CD4-positive, alpha-beta T cell treated with Interleukin-6 at 100 ng/mL for 8 hours (primary cell): ENCODE results near the gene KRI1.
A peak's percentile ranks its signal among the peaks of the same experiment; 100 is the strongest.
"Not testable (repeated sequence)": the region's sequence is repeated elsewhere in the genome, so short reads cannot be mapped to it uniquely, and the experiment has no call there.

Experiments used
- DNase-seq: peaks from one replicate; pipeline ENCODE4 v3.0.0-alpha.2; 2020; ENCODE audit warnings: mixed read lengths, low spot score

The KRI1 gene

DNA sequence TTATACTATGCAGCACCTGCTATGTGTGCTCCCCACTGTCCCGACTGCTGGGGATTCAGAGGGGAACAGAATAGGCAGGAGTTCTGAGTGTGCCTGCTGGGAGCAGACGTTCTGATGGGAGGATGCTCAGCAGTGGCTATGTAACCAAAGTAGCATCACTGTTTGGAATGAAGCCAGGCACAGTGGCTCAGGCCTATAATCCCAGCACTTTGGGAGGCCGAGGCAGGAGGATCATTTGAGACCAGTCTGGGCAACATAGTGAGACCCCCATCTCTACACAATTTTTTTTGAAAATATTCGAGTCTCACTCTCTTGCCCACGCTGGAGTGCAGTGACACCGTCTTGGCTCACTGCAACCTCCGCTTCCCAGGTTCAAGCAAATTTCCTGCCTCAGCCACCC is 16.1 kb downstream of the KRI1 start:
- DNase-seq: no peak

DNA sequence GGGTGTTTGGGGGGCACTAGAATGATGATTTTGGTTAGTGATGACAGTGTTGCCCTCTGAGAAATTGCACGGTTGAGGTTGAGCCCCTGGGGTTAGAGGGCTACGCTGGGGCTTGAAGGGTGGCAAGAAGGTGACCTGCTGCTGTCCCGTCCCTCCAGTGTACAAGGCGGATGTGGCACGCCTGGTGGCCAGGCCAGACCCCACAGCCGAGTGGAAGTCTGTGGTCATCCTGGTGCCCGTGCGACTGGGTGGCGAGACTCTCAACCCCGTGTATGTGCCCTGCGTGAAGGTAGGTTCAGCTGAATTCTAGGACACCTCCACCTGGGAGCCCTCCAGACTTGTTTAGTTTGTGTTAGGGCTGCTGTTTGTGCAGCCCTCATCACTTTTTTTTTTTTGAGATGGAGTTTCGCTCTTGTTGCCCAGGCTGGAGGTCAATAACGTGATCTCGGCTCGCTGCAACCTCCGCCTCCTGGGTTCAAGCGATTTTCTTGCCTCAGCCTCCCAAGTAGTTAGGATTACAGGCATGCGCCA is 17.0 kb downstream of the KRI1 start:
- DNase-seq: no peak

DNA sequence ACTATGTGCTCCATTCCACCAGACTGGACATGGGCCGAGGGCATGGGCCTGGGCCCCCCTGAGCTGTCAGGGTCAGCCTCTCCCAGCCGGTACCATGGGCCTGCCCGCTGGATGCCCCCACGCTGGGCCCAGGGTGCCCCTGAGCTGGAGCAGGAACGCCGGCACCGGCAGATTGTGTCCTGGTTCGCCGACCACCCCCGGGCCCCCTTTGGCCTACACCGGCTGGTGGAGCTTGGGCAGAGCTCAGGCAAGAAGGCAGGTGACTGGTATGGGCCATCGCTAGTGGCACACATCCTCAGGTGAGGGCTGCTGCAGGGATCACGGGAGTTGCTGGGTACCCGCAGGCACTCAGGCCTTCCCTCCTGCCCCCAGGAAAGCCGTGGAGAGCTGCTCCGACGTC is 19.0 kb downstream of the KRI1 start:
- DNase-seq: no peak

DNA sequence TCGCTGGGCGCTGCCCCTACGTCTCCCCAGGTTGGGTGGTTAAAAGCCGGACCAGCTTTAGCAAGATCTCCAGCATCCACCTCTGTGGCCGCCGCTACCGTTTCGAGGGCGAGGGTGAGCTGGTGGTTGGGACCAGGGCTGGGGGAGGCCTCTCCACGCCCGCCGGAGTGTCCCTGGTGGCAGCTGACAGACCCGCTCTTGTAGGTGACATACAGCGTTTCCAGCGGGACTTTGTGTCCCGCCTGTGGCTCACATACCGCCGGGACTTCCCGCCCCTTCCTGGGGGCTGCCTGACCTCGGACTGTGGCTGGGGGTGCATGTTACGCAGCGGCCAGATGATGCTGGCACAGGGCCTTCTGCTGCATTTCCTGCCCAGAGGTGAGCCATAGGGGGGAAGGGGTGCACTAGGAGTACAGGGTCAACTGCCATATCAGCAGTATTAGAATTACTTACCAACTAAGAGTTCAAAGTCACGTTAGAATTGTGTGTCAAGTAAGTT is 21.0 kb downstream of the KRI1 start:
- DNase-seq: no peak

DNA sequence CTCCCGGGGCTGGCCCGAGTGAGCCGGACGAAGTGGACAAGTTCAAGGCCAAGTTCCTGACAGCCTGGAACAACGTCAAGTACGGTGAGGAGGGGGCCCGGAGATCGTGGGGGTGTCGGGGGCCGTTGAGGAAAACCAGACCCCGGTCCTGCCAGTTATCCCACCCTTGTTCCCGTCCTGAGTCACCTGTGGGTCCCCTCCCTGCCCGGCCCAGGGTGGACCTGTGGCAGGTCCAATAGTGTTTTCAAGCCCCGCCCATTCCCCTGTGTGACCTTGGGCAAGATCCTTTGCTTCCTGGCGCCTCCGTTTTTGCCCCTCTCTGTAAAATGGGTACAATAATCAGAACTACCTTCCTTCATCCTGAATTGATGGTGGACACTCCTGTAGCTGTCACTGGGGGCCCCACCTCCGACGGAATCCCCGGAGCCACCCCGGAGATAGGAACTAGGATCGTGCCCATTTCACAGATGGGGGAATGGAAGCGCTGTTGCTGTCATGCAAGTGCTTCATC is 21.5 kb downstream of the KRI1 start:
- no peak for DNase-seq

DNA sequence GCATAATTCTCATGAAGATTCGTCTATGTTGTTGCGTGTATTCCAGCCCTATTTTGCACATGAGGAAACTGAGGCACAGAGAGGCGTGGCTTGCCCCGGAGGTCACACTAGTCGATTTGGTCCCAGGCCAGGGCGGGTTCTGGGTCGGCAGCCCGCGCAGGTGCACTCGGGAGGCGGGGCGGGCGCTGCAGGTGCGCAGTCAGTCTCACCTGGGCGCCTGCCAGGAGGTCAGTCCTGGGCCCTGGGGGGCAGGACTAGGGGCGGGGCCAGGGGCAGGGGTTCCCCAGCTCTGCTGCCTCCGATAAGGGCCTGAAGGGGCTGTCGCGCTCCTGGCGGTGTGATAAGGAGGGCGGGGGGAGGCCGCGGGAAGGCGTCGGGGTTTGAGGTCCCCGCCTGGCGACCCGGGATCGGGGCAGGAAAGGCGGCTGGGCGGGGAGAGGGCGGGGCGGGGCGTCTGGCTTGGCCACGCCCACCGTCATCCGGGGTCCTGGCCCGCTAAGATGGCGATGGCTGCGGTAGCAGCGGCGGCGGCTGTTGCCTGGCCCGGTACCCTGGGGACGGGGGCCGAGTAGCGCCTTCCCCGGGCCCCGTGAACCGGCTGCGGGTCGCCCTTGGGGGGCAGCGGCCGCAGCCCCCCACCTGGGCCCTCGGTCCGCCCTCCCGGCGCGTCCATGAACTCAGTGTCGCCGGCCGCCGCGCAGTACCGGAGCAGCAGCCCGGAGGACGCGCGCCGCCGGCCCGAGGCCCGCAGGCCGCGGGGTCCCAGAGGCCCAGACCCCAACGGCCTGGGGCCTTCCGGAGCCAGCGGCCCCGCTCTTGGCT is 22.2 kb downstream of the KRI1 start, which contains the start of gene ATG4D:
TSS of gene ATG4D (plus strand) at position 485 of the 822 bp plus-strand sequence. CDS start at position 672, 187 bp downstream.
- DNase-seq: peak; percentile 77

DNA sequence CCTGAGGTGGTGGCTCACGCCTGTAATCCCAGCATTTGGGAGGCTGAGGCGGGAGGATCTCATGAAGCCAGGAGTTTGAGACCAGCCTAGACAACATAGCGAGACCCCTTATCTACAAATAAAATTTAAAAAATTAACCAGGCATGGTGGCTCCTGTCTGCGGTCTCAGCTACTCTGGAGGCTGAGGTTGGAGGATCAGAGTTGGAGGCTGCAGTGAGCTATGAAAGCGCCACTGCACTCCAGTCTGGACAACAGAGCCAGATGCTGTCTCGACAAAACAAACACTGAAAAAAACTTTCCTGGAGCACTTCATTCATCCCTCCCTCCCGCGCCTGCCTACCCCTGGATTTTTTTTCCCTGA is 22.8 kb downstream of the KRI1 start:
- no peak for DNase-seq

DNA sequence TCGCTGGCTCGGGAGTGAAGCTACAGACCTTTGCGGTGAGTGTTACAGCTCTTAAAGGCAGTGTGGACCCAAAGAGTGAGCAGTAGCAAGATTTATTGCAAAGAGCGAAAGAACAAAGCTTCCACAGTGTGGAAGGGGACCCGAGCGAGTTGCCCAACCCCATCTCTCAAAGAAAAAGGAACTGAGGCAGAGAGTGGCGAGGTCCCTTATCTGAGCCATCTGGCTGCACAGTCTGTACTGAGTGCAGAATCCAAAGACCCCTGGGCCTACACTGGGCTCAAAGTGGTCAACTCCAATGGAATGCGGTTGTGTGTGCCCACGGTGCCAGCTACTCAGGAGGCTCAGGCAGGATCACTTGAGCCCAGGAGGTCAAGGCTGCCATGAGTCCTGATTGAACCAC is 26.8 kb downstream of the KRI1 start:
- not testable (repeated sequence) for DNase-seq

DNA sequence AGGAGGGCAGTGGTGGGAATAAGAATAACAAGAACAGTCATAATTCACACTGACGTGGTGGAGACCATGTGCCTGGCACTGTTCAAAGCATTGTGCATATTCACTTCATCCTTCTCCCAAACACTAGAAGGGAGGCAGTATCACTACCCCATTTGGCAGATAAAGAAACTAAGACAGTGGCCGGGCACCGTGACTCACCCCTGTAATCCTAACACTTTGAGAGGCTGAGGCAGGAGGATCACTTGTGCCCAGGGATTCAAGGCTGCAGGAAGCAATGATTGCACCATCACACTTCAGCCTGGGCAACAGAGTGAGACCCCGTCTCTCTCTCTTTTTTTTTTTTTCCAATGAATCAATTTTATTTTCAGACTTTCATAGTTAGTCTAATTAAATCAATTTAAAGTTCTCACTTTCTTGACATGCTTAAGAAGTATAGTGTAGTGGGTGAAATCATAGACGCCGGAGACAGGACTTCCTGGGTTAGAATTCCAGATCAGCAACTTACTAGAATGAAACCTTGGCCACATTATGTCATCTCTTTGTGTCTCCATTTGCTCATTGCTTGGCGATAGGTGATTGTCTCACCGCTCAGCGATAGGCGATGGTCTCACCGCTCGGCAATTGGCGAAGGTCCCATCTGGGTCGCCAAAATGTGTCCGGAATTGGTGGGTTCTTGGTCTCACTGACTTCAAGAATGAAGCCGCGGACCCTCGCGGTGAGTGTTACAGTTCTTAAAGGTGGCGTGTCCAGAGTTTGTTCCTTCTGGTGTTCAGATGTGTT is 27.4 kb downstream of the KRI1 start:
- DNase-seq: no peak

DNA sequence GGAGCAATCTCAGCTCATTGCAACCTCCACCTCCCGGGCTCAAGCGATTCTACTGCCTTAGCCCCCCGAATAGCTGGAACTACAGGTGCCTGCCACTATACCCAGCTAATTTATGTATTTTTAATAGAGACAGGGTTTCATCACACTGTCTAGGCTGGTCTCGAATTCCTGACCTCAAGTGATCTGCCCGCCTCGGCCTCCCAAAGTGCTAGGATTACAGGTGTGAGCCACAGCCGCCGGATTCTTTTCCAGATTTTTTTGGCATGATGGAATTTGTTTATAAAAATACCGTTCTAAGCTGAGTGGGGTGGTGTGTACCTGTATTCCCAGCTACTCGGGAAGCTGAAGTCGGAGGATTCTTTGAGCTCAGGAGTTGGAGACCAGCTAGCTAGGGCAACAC is 28.1 kb downstream of the KRI1 start:
- no peak for DNase-seq

DNA sequence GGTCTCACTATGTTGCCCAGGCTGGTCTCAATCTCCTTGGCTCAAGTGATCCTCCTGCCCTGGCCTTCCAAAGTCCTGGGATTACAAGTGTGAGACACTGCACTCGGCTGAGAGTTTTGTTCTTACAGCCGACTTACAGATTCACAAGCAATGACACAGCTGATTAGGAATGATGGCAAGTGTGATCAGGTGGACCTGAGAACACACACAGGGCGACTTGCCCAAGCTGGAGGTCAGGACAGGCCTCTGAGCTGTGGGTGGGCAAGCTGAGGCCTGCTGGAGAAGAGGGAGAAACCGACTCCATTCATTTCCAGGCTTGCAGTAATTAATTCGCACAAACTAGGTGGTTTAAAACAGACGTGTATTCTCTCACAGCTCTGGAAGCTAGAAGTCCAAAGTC is 30.2 kb downstream of the KRI1 start:
- DNase-seq: no peak

DNA sequence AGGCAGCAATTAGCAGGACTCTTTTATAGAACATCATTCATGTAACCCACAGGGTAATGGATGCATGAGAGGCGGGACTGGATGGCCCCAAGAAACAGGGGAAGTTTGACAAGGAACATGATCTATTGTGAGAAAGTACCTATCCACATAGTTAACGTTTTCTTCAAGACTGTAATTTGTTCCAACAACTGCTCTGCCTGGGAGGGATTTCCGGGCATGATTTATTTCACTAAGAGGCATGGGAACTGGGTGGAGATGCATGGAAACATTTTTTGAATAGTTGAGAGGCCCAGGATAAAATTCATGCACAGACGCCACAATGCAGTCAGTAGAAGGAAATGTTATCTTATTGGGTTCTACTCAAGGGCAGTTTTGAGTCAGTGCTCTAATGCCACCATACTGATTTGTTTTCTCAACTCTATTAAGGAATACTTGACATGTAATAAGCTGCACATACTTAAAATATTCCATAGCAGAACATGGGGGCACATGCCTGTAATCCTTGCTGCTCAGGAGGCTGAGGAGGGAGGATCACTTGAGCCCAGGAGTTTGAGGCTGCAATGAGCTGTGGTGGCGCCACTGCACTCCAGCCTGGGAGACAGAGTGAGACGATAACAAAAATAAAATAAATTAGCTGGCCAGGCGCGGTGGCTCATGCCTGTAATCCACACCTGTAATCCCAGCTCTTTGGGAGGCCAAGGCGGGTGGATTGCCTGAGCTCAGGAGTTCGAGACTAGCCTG is 32.0 kb downstream of the KRI1 start:
- DNase-seq: no peak

DNA sequence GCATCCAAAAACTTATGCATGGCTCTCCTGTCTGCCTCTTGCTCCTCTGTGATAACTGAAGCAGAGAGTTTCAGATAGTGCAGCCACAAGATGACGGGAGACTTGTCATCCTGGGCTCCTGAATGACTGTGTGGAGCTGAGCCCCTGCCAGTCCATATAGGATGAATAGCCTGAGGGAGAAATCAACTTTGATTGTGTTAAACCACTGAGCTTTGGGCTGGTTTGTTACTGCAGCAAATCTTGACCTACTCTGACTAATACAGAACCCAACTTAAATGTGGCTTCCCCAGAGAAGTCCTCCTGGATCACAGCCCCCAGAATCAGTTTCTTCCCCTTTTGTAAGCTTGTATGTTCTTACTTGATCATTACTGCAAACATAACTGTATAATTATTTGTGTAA is 33.4 kb downstream of the KRI1 start:
- no peak for DNase-seq

DNA sequence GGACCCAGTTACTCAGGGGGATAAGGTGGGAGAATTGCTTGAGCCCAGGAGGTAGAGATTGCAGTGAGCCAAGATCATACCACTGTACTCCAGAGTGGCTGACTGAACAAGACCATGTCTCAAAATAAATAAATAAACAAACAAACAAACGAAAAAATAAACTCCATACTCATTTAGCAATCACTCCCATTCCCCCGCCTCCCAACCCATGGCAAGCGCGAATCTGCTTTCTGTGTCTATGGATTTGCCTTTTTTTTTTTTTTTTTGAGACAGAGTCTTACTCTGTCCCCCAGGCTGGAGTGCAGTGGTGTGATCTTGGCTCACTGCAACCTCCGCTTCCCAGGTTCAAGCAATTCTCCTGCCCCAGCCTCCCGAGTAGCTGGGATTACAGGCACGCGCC is 38.9 kb downstream of the KRI1 start:
- not testable (repeated sequence) for DNase-seq

DNA sequence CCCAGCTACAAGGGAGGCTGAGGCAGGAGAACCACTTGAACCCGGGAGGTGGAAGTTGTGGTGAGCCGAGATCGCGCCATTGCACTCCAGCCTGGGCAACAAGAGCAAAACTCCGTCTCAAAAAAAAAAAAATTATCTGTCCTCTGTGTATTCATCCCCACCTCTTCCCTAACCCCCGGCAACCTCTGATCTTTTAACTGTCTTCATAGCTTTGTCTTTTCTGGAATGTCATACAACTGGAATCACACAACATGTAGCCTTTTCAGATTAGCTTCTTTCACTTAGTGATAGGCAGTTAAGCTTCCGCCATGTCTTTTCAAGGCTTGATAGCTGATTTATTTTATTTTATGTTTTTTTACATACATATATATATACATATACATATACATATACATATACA is 40.2 kb downstream of the KRI1 start:
- no peak for DNase-seq

DNA sequence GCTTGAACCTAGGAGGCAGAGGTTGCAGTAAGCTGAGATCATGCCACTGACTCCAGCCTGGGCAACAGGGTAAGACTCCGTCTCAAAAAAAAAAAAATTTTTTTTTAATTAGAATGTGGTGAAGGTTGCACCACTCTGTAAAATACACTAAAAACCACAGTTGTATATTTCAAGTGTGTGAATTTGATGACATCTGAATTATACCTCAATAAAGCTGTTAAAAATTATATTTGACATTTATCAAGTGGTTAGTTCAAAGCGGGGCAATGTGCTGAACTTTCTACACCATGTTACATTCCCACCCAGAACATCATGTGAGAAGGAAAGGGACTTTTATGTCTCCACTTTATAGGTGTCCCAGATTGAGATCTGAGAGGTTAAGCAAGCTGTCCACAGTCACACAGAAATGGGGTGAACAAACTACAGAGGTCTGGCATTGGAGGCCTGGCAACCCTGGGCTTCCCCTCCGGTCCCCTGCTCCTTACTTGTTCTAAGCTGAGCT is 42.6 kb downstream of the KRI1 start:
- DNase-seq: no peak

DNA sequence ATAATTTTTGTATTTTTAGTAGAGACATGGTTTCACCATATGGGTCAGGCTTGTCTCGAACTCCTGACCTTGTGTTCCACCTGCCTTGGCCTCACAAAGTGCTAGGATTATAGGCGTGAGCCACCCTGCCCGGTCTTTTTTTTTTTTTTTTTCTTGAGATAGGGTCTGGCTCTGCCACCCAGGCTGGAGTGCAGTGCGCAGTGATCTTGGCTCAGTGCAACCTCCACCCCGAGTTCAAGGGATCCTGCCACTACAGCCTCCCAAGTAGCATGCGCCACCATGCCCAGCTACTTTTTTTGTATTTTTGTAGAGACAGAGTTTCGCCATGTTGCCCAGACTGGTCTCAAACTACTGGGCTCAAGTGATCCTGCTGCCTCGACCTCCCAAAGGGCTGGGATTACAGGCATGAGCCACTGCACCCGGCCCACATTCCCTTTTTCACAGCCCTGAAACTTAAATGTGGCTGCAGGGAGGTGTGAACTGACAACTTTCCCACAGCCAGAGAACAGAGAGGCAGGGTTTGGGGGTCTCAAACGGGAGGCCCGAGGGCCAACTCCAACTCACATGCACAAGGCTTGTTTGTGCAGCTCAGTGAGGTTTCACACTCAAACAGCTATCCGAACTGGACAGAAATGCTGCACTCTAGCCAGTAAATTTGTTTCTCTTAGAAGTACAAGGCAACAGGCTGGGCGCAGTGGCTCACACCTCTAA is 44.2 kb downstream of the KRI1 start:
- no peak for DNase-seq

DNA sequence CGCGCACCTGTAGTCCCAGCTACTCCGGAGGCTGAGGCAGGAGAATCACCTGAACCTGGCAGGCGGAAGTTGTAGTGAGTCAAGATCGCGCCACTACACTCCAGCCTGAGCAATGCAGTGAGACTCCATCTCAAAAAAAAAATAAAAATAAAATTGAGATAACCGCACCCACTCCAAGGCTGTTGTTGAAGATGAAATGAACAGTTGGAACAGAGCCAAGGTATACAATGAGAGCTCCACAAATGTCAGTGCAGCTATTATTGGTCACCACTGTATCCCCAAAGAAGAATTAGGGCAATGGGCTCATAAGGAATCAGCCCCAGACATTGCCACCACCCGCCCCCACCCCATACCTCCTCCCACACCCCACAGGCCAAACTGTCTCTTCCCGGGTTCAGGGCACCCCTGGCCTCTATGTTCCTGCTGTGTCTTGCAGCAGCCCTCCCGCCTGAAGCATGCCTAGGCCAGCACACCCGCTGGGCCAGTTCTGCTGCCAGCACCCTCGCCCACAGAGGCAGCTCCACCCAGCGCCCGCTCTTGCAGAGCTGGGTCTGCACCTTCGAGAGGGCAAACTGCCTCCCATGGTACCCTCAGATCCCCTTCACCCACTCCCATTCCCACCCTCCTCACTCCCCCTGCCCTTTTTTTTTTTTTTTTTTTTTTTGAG is 45.0 kb downstream of the KRI1 start:
- DNase-seq: no peak

DNA sequence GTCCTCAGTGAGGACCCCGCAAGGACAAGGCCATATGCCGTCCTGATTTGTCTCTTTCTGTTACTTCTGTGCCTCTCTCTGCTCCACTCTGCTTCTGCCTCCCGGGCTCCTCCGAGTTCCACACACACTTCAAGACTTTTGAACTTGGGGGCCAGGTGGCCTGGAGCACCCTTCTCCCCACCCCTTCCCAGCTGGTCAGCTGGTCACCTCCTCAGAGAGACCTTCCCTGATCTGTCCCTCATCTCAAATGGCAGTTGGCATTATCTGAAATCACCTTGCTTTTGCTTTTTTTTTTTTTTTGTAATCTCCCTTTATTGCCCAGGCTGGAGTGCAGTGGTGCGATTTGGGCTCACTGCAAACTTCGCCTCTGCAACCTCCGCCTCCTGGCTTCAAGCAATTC is 46.4 kb downstream of the KRI1 start:
- DNase-seq: no peak
